Measurements from ENCODE around the gene P3H4. TPM values are rescaled to one million over a fixed set of nuclear protein-coding genes. Genes with fewer than 3 reads are reported as not detected.

Gene P3H4
- polyA plus RNA-seq, 2 of the 4 experiments (the other 2 are of a cell fraction): 36.0 to 52.8 TPM

DNA sequence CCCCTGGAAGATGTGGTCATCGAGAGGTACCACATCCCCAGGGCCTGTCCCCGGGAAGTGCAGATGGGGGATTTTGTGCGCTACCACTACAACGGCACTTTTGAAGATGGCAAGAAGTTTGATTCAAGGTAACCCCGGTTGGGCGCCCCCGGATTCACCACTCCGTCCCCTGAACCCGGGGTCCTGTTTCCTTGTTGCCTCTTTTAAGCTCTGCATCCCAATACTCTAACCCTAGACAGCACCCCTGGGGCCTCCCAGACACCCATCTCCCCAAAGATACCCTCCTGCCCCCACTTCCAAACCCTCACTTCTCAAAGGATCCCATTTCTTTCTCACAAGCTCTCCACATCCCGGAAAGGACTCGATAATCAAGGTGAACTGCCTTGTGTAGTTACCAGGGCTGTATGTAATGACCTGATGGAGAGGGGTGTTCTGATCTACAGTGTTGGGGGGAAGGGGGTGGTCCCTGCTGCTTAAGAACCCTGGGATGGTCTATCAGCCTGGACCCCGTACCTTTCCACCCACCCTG lies 1.5 kb upstream of the P3H4 start:
- ChIA-PET CTCF (interaction anchor here (1.0 to 52.0 kb wide), 6 partner anchors 12 to 117 kb away, joined by 3 to 3262 read pairs (median 14); partner anchors contain the start of genes GAST, HAP1 and JUP), POLR2A (interaction anchor here (0.5 to 2.8 kb wide), 5 partner anchors 10 to 124 kb away, joined by 3 to 17 read pairs (median 8); partner anchors contain the start of genes EIF1 and KLHL11)
- ATAC-seq (peak; percentile 18 to 24; a peak in 5 of 6 replicates), FAIRE-seq (no peak), DNase-seq (ENCODE audit: low read depth in 1 of 2, low spot score in 1 of 2) (peak in 1 of 2 experiments; percentile 31)
- Histone ChIP-seq H3K4me2 (peak overlapping the region; percentile 97), H3K4me1 (peaks cover 30% of the 10 kb centered on the region), H3K27ac (peak overlapping the region; percentile 96 to 97), H3K4me3 (peak overlapping the region; percentile 79), H3K9me3 (no peaks in the 10 kb centered on the region)
- TF ChIP-seq, protein P1, sequence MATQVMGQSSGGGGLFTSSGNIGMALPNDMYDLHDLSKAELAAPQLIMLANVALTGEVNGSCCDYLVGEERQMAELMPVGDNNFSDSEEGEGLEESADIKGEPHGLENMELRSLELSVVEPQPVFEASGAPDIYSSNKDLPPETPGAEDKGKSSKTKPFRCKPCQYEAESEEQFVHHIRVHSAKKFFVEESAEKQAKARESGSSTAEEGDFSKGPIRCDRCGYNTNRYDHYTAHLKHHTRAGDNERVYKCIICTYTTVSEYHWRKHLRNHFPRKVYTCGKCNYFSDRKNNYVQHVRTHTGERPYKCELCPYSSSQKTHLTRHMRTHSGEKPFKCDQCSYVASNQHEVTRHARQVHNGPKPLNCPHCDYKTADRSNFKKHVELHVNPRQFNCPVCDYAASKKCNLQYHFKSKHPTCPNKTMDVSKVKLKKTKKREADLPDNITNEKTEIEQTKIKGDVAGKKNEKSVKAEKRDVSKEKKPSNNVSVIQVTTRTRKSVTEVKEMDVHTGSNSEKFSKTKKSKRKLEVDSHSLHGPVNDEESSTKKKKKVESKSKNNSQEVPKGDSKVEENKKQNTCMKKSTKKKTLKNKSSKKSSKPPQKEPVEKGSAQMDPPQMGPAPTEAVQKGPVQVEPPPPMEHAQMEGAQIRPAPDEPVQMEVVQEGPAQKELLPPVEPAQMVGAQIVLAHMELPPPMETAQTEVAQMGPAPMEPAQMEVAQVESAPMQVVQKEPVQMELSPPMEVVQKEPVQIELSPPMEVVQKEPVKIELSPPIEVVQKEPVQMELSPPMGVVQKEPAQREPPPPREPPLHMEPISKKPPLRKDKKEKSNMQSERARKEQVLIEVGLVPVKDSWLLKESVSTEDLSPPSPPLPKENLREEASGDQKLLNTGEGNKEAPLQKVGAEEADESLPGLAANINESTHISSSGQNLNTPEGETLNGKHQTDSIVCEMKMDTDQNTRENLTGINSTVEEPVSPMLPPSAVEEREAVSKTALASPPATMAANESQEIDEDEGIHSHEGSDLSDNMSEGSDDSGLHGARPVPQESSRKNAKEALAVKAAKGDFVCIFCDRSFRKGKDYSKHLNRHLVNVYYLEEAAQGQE (IDR thresholded peaks at IDR 0.05): no peak
- no peak for TF ChIP-seq HOXA7 (CRISPR knock-in tag; IDR thresholded peaks at IDR 0.05)
- TF ChIP-seq, protein P2, sequence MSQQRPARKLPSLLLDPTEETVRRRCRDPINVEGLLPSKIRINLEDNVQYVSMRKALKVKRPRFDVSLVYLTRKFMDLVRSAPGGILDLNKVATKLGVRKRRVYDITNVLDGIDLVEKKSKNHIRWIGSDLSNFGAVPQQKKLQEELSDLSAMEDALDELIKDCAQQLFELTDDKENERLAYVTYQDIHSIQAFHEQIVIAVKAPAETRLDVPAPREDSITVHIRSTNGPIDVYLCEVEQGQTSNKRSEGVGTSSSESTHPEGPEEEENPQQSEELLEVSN (IDR thresholded peaks at IDR 0.05; ENCODE audit: borderline replicate concordance, low read depth): 0 out of 2 replicates have a peak, but pooled peaks have one; percentile 5
- TF ChIP-seq, protein P3, sequence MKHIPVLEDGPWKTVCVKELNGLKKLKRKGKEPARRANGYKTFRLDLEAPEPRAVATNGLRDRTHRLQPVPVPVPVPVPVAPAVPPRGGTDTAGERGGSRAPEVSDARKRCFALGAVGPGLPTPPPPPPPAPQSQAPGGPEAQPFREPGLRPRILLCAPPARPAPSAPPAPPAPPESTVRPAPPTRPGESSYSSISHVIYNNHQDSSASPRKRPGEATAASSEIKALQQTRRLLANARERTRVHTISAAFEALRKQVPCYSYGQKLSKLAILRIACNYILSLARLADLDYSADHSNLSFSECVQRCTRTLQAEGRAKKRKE (CRISPR knock-in tag; IDR thresholded peaks at IDR 0.05; ENCODE audit: low read depth): no peak
- TF ChIP-seq KDM5A (IDR thresholded peaks at IDR 0.05): 0 out of 2 replicates have a peak, but pooled peaks have one; percentile 20
- no peak for TF ChIP-seq MAFK (IDR thresholded peaks at IDR 0.05; ENCODE audit: partially characterized antibody)
- no peak for TF ChIP-seq RCOR1 (IDR thresholded peaks at IDR 0.05; ENCODE audit: low read depth, low read length)
- no peak for TF ChIP-seq ZSCAN20 (CRISPR knock-in tag; IDR thresholded peaks at IDR 0.05)
- TF ChIP-seq ZC3H11A (IDR thresholded peaks at IDR 0.05): no peak
- no peak for TF ChIP-seq JUN (IDR thresholded peaks at IDR 0.05)
- no peak for TF ChIP-seq MYC (IDR thresholded peaks at IDR 0.05; ENCODE audit: borderline replicate concordance, low read length)
- 9% methylated on average over 12 of the region's 12 CpGs for WGBS (ENCODE audit: missing lambda C conversion rate)

DNA sequence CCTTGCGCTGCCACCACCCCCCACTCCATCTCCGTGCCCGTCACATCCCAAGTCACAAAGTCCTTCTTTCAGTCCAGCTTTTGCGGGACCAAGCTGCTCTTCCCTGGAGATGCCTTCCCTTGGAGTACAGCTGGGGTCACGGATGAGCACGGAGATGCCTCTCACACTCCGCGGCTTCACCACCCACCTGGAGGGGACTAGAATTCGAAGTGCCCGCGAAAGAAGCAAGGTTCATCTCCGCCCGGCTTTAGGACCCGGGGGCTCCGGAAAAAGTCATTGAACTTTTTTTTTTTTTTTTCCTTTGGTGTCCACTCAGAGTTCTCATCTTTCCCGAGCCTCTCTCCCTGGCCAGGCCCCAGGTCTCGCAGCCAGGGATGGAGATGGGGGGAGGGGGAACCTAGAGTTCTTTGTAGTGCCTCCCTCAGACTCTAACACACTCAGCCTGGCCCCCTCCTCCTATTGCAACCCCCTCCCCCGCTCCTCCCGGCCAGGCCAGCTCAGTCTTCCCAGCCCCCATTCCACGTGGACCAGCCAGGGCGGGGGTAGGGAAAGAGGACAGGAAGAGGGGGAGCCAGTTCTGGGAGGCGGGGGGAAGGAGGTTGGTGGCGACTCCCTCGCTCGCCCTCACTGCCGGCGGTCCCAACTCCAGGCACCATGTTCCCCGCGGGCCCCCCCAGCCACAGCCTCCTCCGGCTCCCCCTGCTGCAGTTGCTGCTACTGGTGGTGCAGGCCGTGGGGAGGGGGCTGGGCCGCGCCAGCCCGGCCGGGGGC lies 817 bp upstream of the P3H4 start, which contains the start of gene FKBP10:
Gene FKBP10 (plus strand): TSS at position 624 of the 771 bp plus-strand sequence. CDS start 31 bp downstream, at position 655.
- 2% methylated on average over 27 of the region's 35 CpGs for WGBS (ENCODE audit: missing lambda C conversion rate)
- Histone ChIP-seq H3K9me3 (no peaks in the 10 kb centered on the region), H3K4me2 (peak within 1 kb of the TSS; percentile 97), H3K27ac (peak within 1 kb of the TSS; percentile 96 to 97), H3K4me3 (peak within 1 kb of the TSS; percentile 79), H3K4me1 (peaks cover 30% of the 10 kb centered on the region)
- CTCF ChIA-PET: interaction anchor here (0.7 to 52.0 kb wide), 18 partner anchors 12 to 306 kb away, joined by 3 to 3262 read pairs (median 6); partner anchors contain the start of genes GAST, HAP1 and JUP
- ATAC-seq: peak; percentile 65 to 81
- POLR2A ChIA-PET: interaction anchor here (0.6 to 2.8 kb wide), 8 partner anchors 11 to 154 kb away, joined by 3 to 17 read pairs (median 8); partner anchors contain the start of genes EIF1, JUP and KLHL11
- peak; percentile 88 to 94 for DNase-seq (ENCODE audit: low read depth in 1 of 2, low spot score in 1 of 2)
- no peak for FAIRE-seq
- TF ChIP-seq, protein P4, sequence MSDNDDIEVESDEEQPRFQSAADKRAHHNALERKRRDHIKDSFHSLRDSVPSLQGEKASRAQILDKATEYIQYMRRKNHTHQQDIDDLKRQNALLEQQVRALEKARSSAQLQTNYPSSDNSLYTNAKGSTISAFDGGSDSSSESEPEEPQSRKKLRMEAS (IDR thresholded peaks at IDR 0.05): peak; percentile 99
- TF ChIP-seq MAFK (IDR thresholded peaks at IDR 0.05; ENCODE audit: partially characterized antibody) (no peak), TP53 (CRISPR knock-in tag; IDR thresholded peaks at IDR 0.05) (no peak), POLR2AphosphoS2 (conservative IDR thresholded peaks at IDR 0.05; ENCODE audit: low read length) (no peak), RFX5 (IDR thresholded peaks at IDR 0.05) (no peak), PHF8 (IDR thresholded peaks at IDR 0.05; ENCODE audit: borderline replicate concordance, low read depth) (peak; percentile 62; the same call in 1 of the 2 replicates), EHF (CRISPR knock-in tag; IDR thresholded peaks at IDR 0.05) (no peak), ZNF302 (CRISPR knock-in tag; IDR thresholded peaks at IDR 0.05) (no peak), BHLHE40 (IDR thresholded peaks at IDR 0.05; ENCODE audit: low read depth, low read length) (no peak), JUN (IDR thresholded peaks at IDR 0.05) (peak; percentile 39 to 89; a peak in 4 of 5 replicates), HOXB13 (CRISPR knock-in tag; IDR thresholded peaks at IDR 0.05; ENCODE audit: low read depth) (no peak), KDM5A (IDR thresholded peaks at IDR 0.05) (no peak), GATA3 (IDR thresholded peaks at IDR 0.05; ENCODE audit: borderline replicate concordance) (no peak), CEBPB (IDR thresholded peaks at IDR 0.05) (no peak), HEYL (CRISPR knock-in tag; IDR thresholded peaks at IDR 0.05) (no peak), EHMT2 (IDR thresholded peaks at IDR 0.05; ENCODE audit: low read depth) (no peak), MYC (IDR thresholded peaks at IDR 0.05; ENCODE audit: borderline replicate concordance, low read length) (peak; percentile 92), RCOR1 (IDR thresholded peaks at IDR 0.05; ENCODE audit: low read depth, low read length) (no peak)
- TF ChIP-seq, protein P5, sequence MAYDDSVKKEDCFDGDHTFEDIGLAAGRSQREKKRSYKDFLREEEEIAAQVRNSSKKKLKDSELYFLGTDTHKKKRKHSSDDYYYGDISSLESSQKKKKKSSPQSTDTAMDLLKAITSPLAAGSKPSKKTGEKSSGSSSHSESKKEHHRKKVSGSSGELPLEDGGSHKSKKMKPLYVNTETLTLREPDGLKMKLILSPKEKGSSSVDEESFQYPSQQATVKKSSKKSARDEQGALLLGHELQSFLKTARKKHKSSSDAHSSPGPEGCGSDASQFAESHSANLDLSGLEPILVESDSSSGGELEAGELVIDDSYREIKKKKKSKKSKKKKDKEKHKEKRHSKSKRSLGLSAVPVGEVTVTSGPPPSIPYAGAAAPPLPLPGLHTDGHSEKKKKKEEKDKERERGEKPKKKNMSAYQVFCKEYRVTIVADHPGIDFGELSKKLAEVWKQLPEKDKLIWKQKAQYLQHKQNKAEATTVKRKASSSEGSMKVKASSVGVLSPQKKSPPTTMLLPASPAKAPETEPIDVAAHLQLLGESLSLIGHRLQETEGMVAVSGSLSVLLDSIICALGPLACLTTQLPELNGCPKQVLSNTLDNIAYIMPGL (CRISPR knock-in tag; IDR thresholded peaks at IDR 0.05; ENCODE audit: borderline replicate concordance): no peak
- TF ChIP-seq, protein P3 (CRISPR knock-in tag; IDR thresholded peaks at IDR 0.05; ENCODE audit: low read depth): no peak

Data from A549 (cell line).